Ramos (cell line): ENCODE results near the gene TTC28.

Experiments
- in situ Hi-C: fragments of 300-500 bp; cut with MboI; formaldehyde crosslinking; loops from one replicate; pipeline ENCODE4 v1.14.3; 2022; ENCODE audit warnings: low sequenced_read_pairs; ENCODE audit not compliant: unreplicated experiment

TTC28 gene

GRCh38 chr22:28419919-28420318, 259.7 kb downstream of the TTC28 start:
- in situ Hi-C loops, result no loop called here

GRCh38 chr22:28418008-28418407, 261.6 kb downstream of the TTC28 start:
- in situ Hi-C loops, result no loop called here

- in situ Hi-C loops, result no loop called here
These were observed 262.2 kb downstream of the TTC28 start for GRCh38 chr22:28417431-28417830.

GRCh38 chr22:28414913-28415312, 264.7 kb downstream of the TTC28 start:
- in situ Hi-C loops, result no loop called here

- in situ Hi-C loops, result no loop called here
These were observed 265.8 kb downstream of the TTC28 start for GRCh38 chr22:28413612-28414399.

- in situ Hi-C loops, result no loop called here
These were observed 267.5 kb downstream of the TTC28 start for GRCh38 chr22:28412109-28412508.

- in situ Hi-C loops, result no loop called here
These were observed 268.5 kb downstream of the TTC28 start for GRCh38 chr22:28411125-28411524.

- in situ Hi-C loops, result no loop called here
These were observed 269.4 kb downstream of the TTC28 start for GRCh38 chr22:28410050-28410816.

GRCh38 chr22:28408709-28409108, 270.9 kb downstream of the TTC28 start:
- in situ Hi-C loops, result no loop called here

- in situ Hi-C loops, result no loop called here
These were observed 272.0 kb downstream of the TTC28 start for GRCh38 chr22:28407645-28408044.

- in situ Hi-C loops, result no loop called here
These were observed 273.4 kb downstream of the TTC28 start for GRCh38 chr22:28406246-28406645.

GRCh38 chr22:28405588-28405987, 274.1 kb downstream of the TTC28 start:
- in situ Hi-C loops, result no loop called here

GRCh38 chr22:28402539-28402938, 277.1 kb downstream of the TTC28 start:
- in situ Hi-C loops, result no loop called here

GRCh38 chr22:28402060-28402459, 277.6 kb downstream of the TTC28 start:
- in situ Hi-C loops, result no loop called here

- in situ Hi-C loops, result no loop called here
These were observed 280.7 kb downstream of the TTC28 start for GRCh38 chr22:28398981-28399380.

- in situ Hi-C loops, result no loop called here
These were observed 281.3 kb downstream of the TTC28 start for GRCh38 chr22:28398355-28398754.

- in situ Hi-C loops, result no loop called here
These were observed 282.3 kb downstream of the TTC28 start for GRCh38 chr22:28397306-28397705.

GRCh38 chr22:28395920-28396753, 283.5 kb downstream of the TTC28 start:
- in situ Hi-C loops, result no loop called here

GRCh38 chr22:28395520-28395919, 284.1 kb downstream of the TTC28 start:
- in situ Hi-C loops, result no loop called here

- in situ Hi-C loops, result no loop called here
These were observed 285.0 kb downstream of the TTC28 start for GRCh38 chr22:28394513-28395110.
